Esophagus squamous epithelium (tissue), 5 donors: ENCODE measurements around the gene HDAC7. TPM values are rescaled to one million over a fixed set of nuclear protein-coding genes. Genes with fewer than 3 reads are reported as not detected.
"Not testable (repeated sequence)": the region's sequence is repeated elsewhere in the genome, so short reads cannot be mapped to it uniquely, and the experiment has no call there.

ENCODE experiments used
- DNase-seq: peaks from one replicate; lab custom pipeline; 2025; lab: John Stamatoyannopoulos, UW
- H3K27ac ChIP-seq, 4 donors: fragments of 200-600 bp; sonication (generic); one replicate each; pipeline ENCODE4 v1.5.1; 2016 to 2019; ENCODE audit warnings: mild to moderate bottlenecking in 1 of 4
- H3K27me3 ChIP-seq, 4 donors: fragments of 200-600 bp; sonication (generic); 1 replicate in 3 of 4; 2 replicates in 1 of 4; pipeline versions ENCODE4 v1.5.1 to v1.6.0; 2017 to 2021; ENCODE audit warnings: antibody characterized with exemption in 1 of 4
- H3K36me3 ChIP-seq, 3 donors: fragments of 200-600 bp; sonication (generic); one replicate each; pipeline ENCODE4 v1.5.1; 2016 to 2019
- H3K4me1 ChIP-seq, 3 donors: fragments of 200-600 bp; sonication (generic); one replicate each; pipeline ENCODE4 v1.5.1; 2017 to 2019
- H3K4me3 ChIP-seq, 4 donors: fragments of 200-600 bp; sonication (generic); 1 replicate in 3 of 4; 2 replicates in 1 of 4; pipeline ENCODE4 v1.5.1; 2016 to 2019; ENCODE audit warnings: mild to moderate bottlenecking in 2 of 4, moderate library complexity in 1 of 4
- H3K9me3 ChIP-seq, 3 donors: fragments of 200-600 bp; sonication (generic); one replicate each; pipeline ENCODE4 v1.5.1; 2016 to 2019
- CTCF ChIP-seq, 6 experiments: fragments of 450-650 bp in 4 of 6; fragments of 200-600 bp in 2 of 6; sonication (generic) in 2 of 6; IDR thresholded peaks; one replicate each; pipeline ENCODE4 v1.5.1; 2016 to 2019; ENCODE audit warnings: antibody characterized with exemption in 6 of 6, mild to moderate bottlenecking in 4 of 6, moderate library complexity in 4 of 6
- POLR2A ChIP-seq, 4 donors: fragments of 450-650 bp; IDR thresholded peaks; one replicate each; pipeline ENCODE4 v1.6.1; 2017; ENCODE audit warnings: antibody characterized with exemption in 4 of 4, mild to moderate bottlenecking in 4 of 4, moderate library complexity in 3 of 4
- WGBS, 2 donors: methylation state at CpG; one replicate each; pipeline ENCODE4 v1.1.5; 2018; 5-methylcytosine and 5-hydroxymethylcytosine counted together
- intact Hi-C: fragments of 100-400 bp; cut with DNase I; formaldehyde crosslinking; loops from one replicate; pipeline ENCODE4 v1.15.0; 2022
- total RNA-seq, 4 donors: library from RNA; depleted of rRNA; stranded (reverse); fragments of >200 nt; gene quantifications; one replicate each; pipeline ENCODE4 v1.1.0, GENCODE V29; 2016
- donor health status: DM: yes; HTN: yes; CAD: no.

Gene HDAC7
- total RNA-seq, 4 donors from 2014 or later: 19.8 to 37.2 (median 24.0) TPM

GRCh38 chr12:47818467-47819137 lies 1.1 kb downstream of the HDAC7 start:
- no peak for TF ChIP-seq CTCF (IDR thresholded peaks at IDR 0.05)
- TF ChIP-seq POLR2A (IDR thresholded peaks at IDR 0.05): no peak
- Histone ChIP-seq H3K27me3 (no peaks in the 10 kb centered on the region), H3K4me1 (peaks cover 79 to 93% (median 81%) of the 10 kb centered on the region in 3 donors), H3K9me3 (no peaks in the 10 kb centered on the region), H3K27ac (peak overlapping the region; percentile 96 to 99 (median 98)), H3K4me3 (peak overlapping the region; percentile 64 to 95 (median 82)), H3K36me3 (no peaks in the 10 kb centered on the region)
- no peak for DNase-seq
- intact Hi-C loops: no loop called here
- 14 to 17% methylated on average over 7 of the region's 23 CpGs for WGBS, 2 donors

- Histone ChIP-seq H3K4me3 (peak overlapping the region; percentile 64 to 95 (median 82)), H3K27me3 (no peaks in the 10 kb centered on the region), H3K36me3 (no peaks in the 10 kb centered on the region), H3K27ac (peak overlapping the region; percentile 96 to 99 (median 98)), H3K9me3 (no peaks in the 10 kb centered on the region), H3K4me1 (peaks cover 79 to 93% (median 83%) of the 10 kb centered on the region in 3 donors)
- intact Hi-C loops: no loop called here
- DNase-seq: no peak
- WGBS, 2 donors: 43% methylated on average over 3 of the region's 3 CpGs; no CpG with 5 or more reads in 1 of the 2 donors
- TF ChIP-seq CTCF (IDR thresholded peaks at IDR 0.05) (no peak), POLR2A (IDR thresholded peaks at IDR 0.05) (no peak)
These were observed 1.7 kb downstream of the HDAC7 start for GRCh38 chr12:47818007-47818376.

GRCh38 chr12:47817272-47818006 lies 2.3 kb downstream of the HDAC7 start:
- Histone ChIP-seq H3K27me3 (no peaks in the 10 kb centered on the region), H3K4me1 (peaks cover 76 to 93% (median 83%) of the 10 kb centered on the region in 3 donors), H3K27ac (peak overlapping the region; percentile 96 to 99 (median 98)), H3K36me3 (no peaks in the 10 kb centered on the region), H3K9me3 (no peaks in the 10 kb centered on the region), H3K4me3 (peak overlapping the region; percentile 10 to 95 (median 70))
- TF ChIP-seq CTCF (IDR thresholded peaks at IDR 0.05) (peak in 3 of 6 experiments; percentile 5 to 27 (median 12)), POLR2A (IDR thresholded peaks at IDR 0.05) (peak in 1 of 4 donors; percentile 7)
- no peak for DNase-seq
- WGBS, 2 donors: 30 to 35% methylated on average over 2 to 7 of the region's 7 CpGs
- intact Hi-C loops: no loop called here

- H3K27me3 ChIP-seq: no peaks in the 10 kb centered on the region
- WGBS, 2 donors: 41 to 47% methylated on average over 6 to 8 of the region's 12 CpGs
- intact Hi-C loops: no loop called here
- peak overlapping the region in 3 of 4 donors; percentile 64 to 95 (median 77) for H3K4me3 ChIP-seq
- TF ChIP-seq POLR2A (IDR thresholded peaks at IDR 0.05): no peak
- TF ChIP-seq CTCF (IDR thresholded peaks at IDR 0.05): no peak
- H3K4me1 ChIP-seq: peaks cover 76 to 93% (median 84%) of the 10 kb centered on the region in 3 donors
- H3K36me3 ChIP-seq: no peaks in the 10 kb centered on the region
- no peak for DNase-seq
- no peaks in the 10 kb centered on the region for H3K9me3 ChIP-seq
- H3K27ac ChIP-seq: peak overlapping the region; percentile 96 to 99 (median 98)
These were observed 3.1 kb downstream of the HDAC7 start for GRCh38 chr12:47816403-47817271.

- H3K36me3 ChIP-seq, H3K4me3 ChIP-seq, intact Hi-C loops, H3K9me3 ChIP-seq, DNase-seq, H3K27me3 ChIP-seq: not testable (repeated sequence)
- WGBS, 2 donors: 90 to 91% methylated on average over 5 of the region's 5 CpGs
- Histone ChIP-seq H3K27ac (peak overlapping the region; percentile 86 to 99 (median 98)), H3K4me1 (peaks cover 77 to 93% (median 83%) of the 10 kb centered on the region in 3 donors)
These were observed 4.3 kb downstream of the HDAC7 start for GRCh38 chr12:47815447-47815846.
